ENCODE data around the gene GADD45B. TPM values are rescaled to one million over a fixed set of nuclear protein-coding genes. Genes with fewer than 3 reads are reported as not detected.

The GADD45B gene
- total RNA-seq, 1 donor from 2014 or later: 291 TPM

DNA sequence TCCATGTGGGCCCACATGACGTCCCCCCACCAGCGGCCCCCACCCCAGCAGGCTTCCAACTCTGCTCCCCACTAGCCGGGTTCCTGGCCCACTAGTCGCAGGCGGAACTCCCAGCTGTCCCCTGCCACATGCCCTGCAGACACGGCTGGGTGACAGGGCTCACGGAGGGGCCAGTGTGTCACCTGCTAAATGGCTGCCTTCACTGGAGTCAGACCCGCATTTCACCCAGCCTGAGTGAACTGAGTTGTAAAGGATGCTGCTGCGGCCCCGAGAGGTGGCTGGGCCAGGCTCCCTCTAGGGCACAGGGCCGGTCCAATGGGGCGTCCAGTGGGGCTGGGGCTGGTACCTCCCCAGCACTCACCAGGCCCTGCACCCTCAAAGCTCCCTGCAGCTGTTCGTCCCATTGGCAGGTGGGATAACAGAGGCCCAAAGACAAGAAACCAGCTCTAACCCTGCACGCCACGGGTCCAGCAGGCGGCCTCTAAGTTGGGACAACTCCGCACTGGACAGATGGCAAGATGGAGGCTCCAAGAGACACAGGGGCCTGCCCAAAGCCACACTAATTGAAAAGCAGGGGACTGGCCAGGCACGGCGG, 22.4 kb upstream of the GADD45B start:
- ATAC-seq (ENCODE audit: low read depth) (no peak), DNase-seq (no peak)
- peaks cover 4% of the 10 kb centered on the region for H3K36me3 Mint-ChIP-seq (ENCODE audit: low read depth)
- no peaks in the 10 kb centered on the region for H3K9me3 Mint-ChIP-seq
- peaks cover 30% of the 10 kb centered on the region for H3K4me1 Mint-ChIP-seq
- intact Hi-C loops (cut with micrococcal nuclease): no loop called here
- TF ChIP-seq, protein P1, sequence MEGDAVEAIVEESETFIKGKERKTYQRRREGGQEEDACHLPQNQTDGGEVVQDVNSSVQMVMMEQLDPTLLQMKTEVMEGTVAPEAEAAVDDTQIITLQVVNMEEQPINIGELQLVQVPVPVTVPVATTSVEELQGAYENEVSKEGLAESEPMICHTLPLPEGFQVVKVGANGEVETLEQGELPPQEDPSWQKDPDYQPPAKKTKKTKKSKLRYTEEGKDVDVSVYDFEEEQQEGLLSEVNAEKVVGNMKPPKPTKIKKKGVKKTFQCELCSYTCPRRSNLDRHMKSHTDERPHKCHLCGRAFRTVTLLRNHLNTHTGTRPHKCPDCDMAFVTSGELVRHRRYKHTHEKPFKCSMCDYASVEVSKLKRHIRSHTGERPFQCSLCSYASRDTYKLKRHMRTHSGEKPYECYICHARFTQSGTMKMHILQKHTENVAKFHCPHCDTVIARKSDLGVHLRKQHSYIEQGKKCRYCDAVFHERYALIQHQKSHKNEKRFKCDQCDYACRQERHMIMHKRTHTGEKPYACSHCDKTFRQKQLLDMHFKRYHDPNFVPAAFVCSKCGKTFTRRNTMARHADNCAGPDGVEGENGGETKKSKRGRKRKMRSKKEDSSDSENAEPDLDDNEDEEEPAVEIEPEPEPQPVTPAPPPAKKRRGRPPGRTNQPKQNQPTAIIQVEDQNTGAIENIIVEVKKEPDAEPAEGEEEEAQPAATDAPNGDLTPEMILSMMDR (IDR thresholded peaks at IDR 0.05): no peak
- no peaks in the 10 kb centered on the region for H3K27me3 Mint-ChIP-seq
- ChIA-PET CTCF (interaction anchor here (0.5 to 1.5 kb wide), 2 partner anchors 179 to 182 kb away, joined by 3 to 4 read pairs; no protein-coding TSS in a partner anchor), POLR2A (interaction anchor here (1.9 kb wide), 1 partner anchor 9 kb away, joined by 4 read pairs; no protein-coding TSS in a partner anchor)
- H3K27ac Mint-ChIP-seq: no peak overlapping the region
- peak overlapping the region; percentile 19 for H3K4me3 Mint-ChIP-seq

DNA sequence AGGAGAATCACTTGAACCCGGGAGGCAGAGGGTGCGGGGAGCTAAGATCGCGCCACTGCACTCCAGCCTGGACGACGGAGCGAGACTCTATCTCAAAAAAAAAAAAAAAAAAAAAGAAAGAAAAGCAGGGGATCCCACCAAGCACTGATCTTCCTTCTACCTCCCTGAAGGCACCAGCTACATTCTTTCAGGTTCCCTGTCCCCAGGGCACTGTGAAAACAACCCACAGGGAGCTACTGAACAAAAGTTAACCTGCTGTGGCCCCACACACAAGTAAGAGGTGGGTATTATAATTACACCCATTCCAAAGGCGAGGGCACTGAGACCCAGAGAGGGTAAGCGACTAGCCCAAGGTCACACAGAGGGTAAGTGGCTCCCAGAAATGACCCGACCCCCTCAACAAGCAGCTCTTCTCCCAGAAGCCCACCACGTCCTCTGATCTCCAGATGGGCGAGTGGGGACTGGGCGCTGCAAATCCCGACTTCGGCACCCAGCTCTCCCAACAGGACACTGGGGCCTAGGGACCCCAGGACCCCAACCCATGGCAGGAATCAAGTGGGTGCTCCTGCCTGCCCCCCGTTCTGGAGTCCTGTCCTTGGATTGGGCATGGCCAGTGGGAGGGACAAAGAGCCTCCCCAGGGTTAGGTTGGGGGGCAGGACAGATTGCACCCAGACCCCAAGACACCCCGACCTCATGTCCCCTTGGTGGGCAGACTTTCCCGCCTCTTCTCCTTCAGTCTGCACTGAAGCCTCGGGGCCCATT, 21.5 kb upstream of the GADD45B start:
- Mint-ChIP-seq H3K4me1 (peaks cover 30% of the 10 kb centered on the region), H3K4me3 (peak overlapping the region; percentile 89), H3K9me3 (no peaks in the 10 kb centered on the region), H3K27ac (no peak overlapping the region), H3K27me3 (no peaks in the 10 kb centered on the region), H3K36me3 (ENCODE audit: low read depth) (peaks cover 2% of the 10 kb centered on the region)
- TF ChIP-seq, protein P1 (IDR thresholded peaks at IDR 0.05): no peak
- intact Hi-C loops (cut with micrococcal nuclease): no loop called here
- ChIA-PET POLR2A (interaction anchor here (0.6 to 2.7 kb wide), 9 partner anchors 22 to 1293 kb away, joined by 3 to 11 read pairs (median 4); partner anchors contain the start of genes GADD45B and TIMM13), CTCF (interaction anchor here (1.5 kb wide), 1 partner anchor 179 kb away, joined by 4 read pairs; no protein-coding TSS in a partner anchor)
- DNase-seq: no peak
- no peak for ATAC-seq (ENCODE audit: low read depth)

DNA sequence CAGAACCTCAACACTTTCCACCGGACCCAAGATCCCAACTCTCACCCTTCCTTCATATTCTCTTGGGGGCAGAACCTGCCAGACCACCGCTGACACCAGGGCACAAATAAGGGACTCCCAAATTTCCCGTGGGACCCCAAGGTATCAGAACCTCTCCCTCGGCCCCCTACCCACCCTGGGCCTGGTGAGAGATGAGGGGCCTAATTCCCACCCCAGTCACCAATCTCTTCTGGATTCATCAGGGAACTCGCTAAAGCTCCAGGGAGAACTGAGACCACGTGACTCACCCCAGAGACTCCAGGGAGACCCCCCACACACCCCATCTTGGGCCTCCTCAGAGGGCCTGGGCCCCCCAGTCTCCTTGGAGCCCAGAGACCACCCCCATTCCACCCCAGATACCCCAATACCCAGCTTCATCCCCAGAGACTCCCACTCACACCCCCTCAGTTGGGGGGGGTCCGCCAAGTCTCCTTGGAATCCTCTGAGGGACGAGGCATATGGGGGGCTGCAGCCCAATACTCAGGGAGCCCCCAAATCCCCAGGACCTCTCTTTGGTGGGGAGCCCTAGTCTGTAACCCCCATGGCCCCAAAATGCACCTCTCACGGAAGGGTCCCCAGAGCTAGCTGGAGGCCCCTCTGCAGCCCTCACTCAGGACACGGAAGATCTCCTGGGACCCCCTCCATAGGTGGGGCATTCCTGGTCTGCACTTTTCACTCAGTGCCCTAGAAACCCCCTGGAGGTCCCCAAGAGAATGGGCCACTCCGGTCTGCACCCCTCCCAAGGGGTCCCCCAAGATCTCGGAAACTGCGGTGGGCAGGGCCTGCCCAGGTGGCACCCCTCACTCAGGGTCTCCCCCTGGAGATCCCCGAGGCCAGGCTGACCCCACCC, 20.7 kb upstream of the GADD45B start:
- intact Hi-C loops (cut with micrococcal nuclease): loop anchor here (5.0 kb wide), 1 partner anchor 283 kb away; no protein-coding TSS in a partner anchor
- ATAC-seq (ENCODE audit: low read depth): no peak
- Mint-ChIP-seq H3K27me3 (no peaks in the 10 kb centered on the region), H3K4me1 (peaks cover 30% of the 10 kb centered on the region), H3K4me3 (peak overlapping the region; percentile 89), H3K36me3 (ENCODE audit: low read depth) (no peaks in the 10 kb centered on the region), H3K9me3 (no peaks in the 10 kb centered on the region), H3K27ac (no peak overlapping the region)
- CTCF ChIA-PET: interaction anchor here (1.5 kb wide), 1 partner anchor 159 kb away, joined by 4 read pairs; no protein-coding TSS in a partner anchor
- no peak for DNase-seq
- TF ChIP-seq, protein P1 (IDR thresholded peaks at IDR 0.05): no peak
- POLR2A ChIA-PET: interaction anchor here (0.5 to 2.7 kb wide), 11 partner anchors 21 to 1294 kb away, joined by 3 to 23 read pairs (median 4); partner anchors contain the start of genes GADD45B and TIMM13

GRCh38 chr19:2455851-2456570, 19.9 kb upstream of the GADD45B start:
- CTCF ChIA-PET: interaction anchor here (1.3 to 1.5 kb wide), 3 partner anchors 28 to 158 kb away, joined by 3 to 4 read pairs (median 3); partner anchors contain the start of gene TIMM13

More at GRCh38 chr19:2455851-2456570, 19.9 kb upstream of the GADD45B start:
- POLR2A ChIA-PET: interaction anchor here (0.5 to 2.7 kb wide), 10 partner anchors 9 to 820 kb away, joined by 4 to 23 read pairs (median 4); partner anchors contain the start of genes GADD45B and TIMM13
- intact Hi-C loops (cut with micrococcal nuclease): loop anchor here (1.0 to 5.0 kb wide), 2 partner anchors 220 to 284 kb away; partner anchors contain the start of genes PLEKHJ1 and SF3A2
- Mint-ChIP-seq H3K36me3 (ENCODE audit: low read depth) (no peaks in the 10 kb centered on the region), H3K27ac (peak overlapping the region; percentile 85), H3K27me3 (no peaks in the 10 kb centered on the region), H3K9me3 (no peaks in the 10 kb centered on the region), H3K4me1 (peaks cover 30% of the 10 kb centered on the region), H3K4me3 (peak overlapping the region; percentile 89)
- peak; percentile 53 for ATAC-seq (ENCODE audit: low read depth)
- peak; percentile 51 for DNase-seq
- TF ChIP-seq, protein P1 (IDR thresholded peaks at IDR 0.05): no peak
